Panc1 (cell line): ENCODE data around the gene FAM193A. TPM values are rescaled to one million over a fixed set of nuclear protein-coding genes. Genes with fewer than 3 reads are reported as not detected.

ENCODE experiments used
- ATAC-seq: fragments of 200-7000 bp; cut with Tn5 transposase; 2 replicates; pipeline ENCODE4 v1.9.1; 2020; ENCODE audit warnings: mild to moderate bottlenecking, moderate library complexity
- BruUV-seq: library from RNA; stranded (reverse); fragments of 400-500 nt; replicated peaks from 2 replicates; lab custom pipeline; 2021; lab: Mats Ljungman, UMichigan
- CTCF ChIA-PET: fragments of 300-600 bp; sonication (Branson Sonifier 250); formaldehyde crosslinking; loops from one replicate; lab custom pipeline; 2022; ENCODE audit warnings: antibody characterized with exemption; lab: Charles Lee
- POLR2A ChIA-PET: fragments of 300-600 bp; sonication (Branson Sonifier 250); formaldehyde crosslinking; loops from one replicate; lab custom pipeline; 2022; ENCODE audit warnings: antibody characterized with exemption; lab: Charles Lee
- DNase-seq: peaks from one replicate; pipeline ENCODE4 v3.0.0-alpha.2; 2010; ENCODE audit warnings: low read depth, low spot score
- H3K27ac ChIP-seq: 2 replicates; pipeline ENCODE4 v1.5.1; 2011; ENCODE audit warnings: mild to moderate bottlenecking, low read length, inconsistent platforms
- H3K27me3 ChIP-seq: fragments of 200-500 bp; sonication (Bioruptor generic); 2 replicates; pipeline ENCODE4 v1.6.0; 2014; ENCODE audit warnings: low read length, inconsistent platforms; ENCODE audit not compliant: control insufficient read depth, insufficient read depth
- H3K36me3 ChIP-seq: fragments of 200-500 bp; sonication (Bioruptor generic); 2 replicates; pipeline ENCODE4 v1.5.1; 2014; ENCODE audit warnings: inconsistent platforms, mild to moderate bottlenecking, low read length, moderate library complexity; ENCODE audit not compliant: control insufficient read depth, insufficient read depth
- H3K4me1 ChIP-seq: 2 replicates; pipeline ENCODE4 v1.5.1; 2011; ENCODE audit warnings: inconsistent platforms, mild to moderate bottlenecking, low read length, moderate library complexity; ENCODE audit not compliant: control insufficient read depth, insufficient read depth
- H3K4me3 ChIP-seq, 2 experiments: 2 replicates each; pipeline ENCODE4 v1.5.1; 2011 to 2012; ENCODE audit warnings: low read depth in 2 of 2, low read length in 2 of 2, mild to moderate bottlenecking in 2 of 2, inconsistent platforms in 1 of 2, moderate library complexity in 1 of 2
- H3K9me3 ChIP-seq: fragments of 200-500 bp; sonication (Bioruptor generic); 2 replicates; pipeline ENCODE4 v1.5.1; 2014; ENCODE audit warnings: low read depth, mild to moderate bottlenecking, inconsistent platforms, low read length, moderate library complexity; ENCODE audit not compliant: control insufficient read depth, insufficient read depth
- CTCF ChIP-seq: fragments of 450-650 bp; IDR thresholded peaks from 2 replicates; pipeline ENCODE4 v1.5.1; 2017; ENCODE audit warnings: mild to moderate bottlenecking
- POLR2AphosphoS5 ChIP-seq: IDR thresholded peaks from 2 replicates; pipeline ENCODE4 v1.6.1; 2012; ENCODE audit warnings: mild to moderate bottlenecking, low read depth, low read length, moderate library complexity
- REST ChIP-seq, 2 experiments: IDR thresholded peaks; 2 replicates each; pipeline ENCODE4 v1.6.1; 2011 to 2012; ENCODE audit warnings: low read depth in 2 of 2, control low read depth in 1 of 2, low read length in 1 of 2, mild to moderate bottlenecking in 1 of 2, moderate library complexity in 1 of 2; ENCODE audit not compliant: insufficient read depth in 1 of 2
- SIN3A ChIP-seq: IDR thresholded peaks from 2 replicates; pipeline ENCODE4 v1.6.1; 2012; ENCODE audit warnings: low read depth, mild to moderate bottlenecking, low read length, moderate library complexity, borderline replicate concordance; ENCODE audit not compliant: insufficient read depth
- TCF7L2 ChIP-seq: IDR thresholded peaks from 2 replicates; pipeline ENCODE4 v1.6.1; 2011; ENCODE audit warnings: mild to moderate bottlenecking, low read depth, low read length, inconsistent platforms
- in situ Hi-C: cut with HindIII; loops from 2 replicates; pipeline ENCODE4 v1.10.0; 2016; ENCODE audit warnings: low sequenced_read_pairs, low pct_unique_long_range_greater_than_20kb
- intact Hi-C: fragments of 100-400 bp; cut with micrococcal nuclease; formaldehyde crosslinking; loops from one replicate; pipeline ENCODE4 v1.10.0; 2022; ENCODE audit not compliant: unreplicated experiment
- total RNA-seq: library from RNA; stranded (reverse); gene quantifications from one replicate; pipeline ENCODE4 v1.2.1, GENCODE V29; 2021; ENCODE audit not compliant: unreplicated experiment

The FAM193A gene
- total RNA-seq, 1 experiment from 2014 or later: 25.7 TPM

DNA sequence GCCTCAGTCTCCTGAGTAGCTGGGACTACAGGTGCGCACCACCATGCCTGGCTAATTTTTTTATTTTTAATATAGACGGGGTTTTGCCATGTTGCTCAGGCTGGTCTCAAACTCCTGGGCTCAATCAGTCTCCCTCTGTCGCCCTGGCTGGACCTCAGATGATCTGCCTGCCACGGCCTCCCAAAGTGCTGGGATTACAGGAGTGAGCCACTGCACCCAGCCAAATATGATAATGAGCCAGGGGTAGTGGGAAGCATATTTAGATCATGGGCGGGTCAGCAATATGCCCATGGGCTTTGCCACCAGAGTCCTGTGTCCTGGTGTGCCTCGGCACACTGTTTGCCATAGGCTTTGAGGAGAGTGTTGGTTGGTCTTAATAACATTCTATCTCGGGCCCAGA, 71.8 kb downstream of the FAM193A start:
- CTCF ChIA-PET: no interaction called here
- Histone ChIP-seq H3K27ac (no peak overlapping the region), H3K36me3 (no peaks in the 10 kb centered on the region), H3K27me3 (no peaks in the 10 kb centered on the region), H3K9me3 (no peaks in the 10 kb centered on the region), H3K4me1 (no peaks in the 10 kb centered on the region), H3K4me3 (no peak overlapping the region)
- in situ Hi-C loops (no loop called here), intact Hi-C loops (no loop called here)
- no TSS peak for BruUV-seq
- POLR2A ChIA-PET: no interaction called here
- ATAC-seq (no peak), DNase-seq (no peak)
- TF ChIP-seq TCF7L2: no peak
- no peak for TF ChIP-seq POLR2AphosphoS5
- no peak for TF ChIP-seq REST (IDR thresholded peaks at IDR 0.05; ENCODE audit: insufficient read depth in 1 of 2, low read depth in 2 of 2, low read length in 1 of 2)
- TF ChIP-seq CTCF: no peak
- TF ChIP-seq SIN3A: no peak

DNA sequence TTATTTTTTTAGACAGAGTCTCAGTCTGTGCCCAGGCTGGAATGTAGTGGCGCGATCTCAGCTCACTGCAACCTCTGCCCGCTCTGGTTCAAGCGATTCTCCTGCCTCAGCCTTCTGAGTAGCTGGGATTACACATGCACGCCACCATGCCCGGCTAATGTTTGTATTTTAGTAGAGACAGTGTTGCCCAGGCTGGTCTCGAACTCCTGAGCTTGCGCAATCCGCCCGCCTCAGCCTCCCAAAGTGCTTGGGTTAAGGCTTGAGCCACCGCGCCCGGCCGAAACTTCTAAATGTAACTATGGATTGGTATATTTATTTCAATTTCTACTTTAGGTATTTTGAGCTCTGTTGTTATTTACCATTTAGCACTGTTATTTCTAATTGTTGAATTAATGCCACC, 79.4 kb downstream of the FAM193A start:
- no peaks in the 10 kb centered on the region for H3K9me3 ChIP-seq
- no peaks in the 10 kb centered on the region for H3K36me3 ChIP-seq
- no peaks in the 10 kb centered on the region for H3K27me3 ChIP-seq
- no TSS peak for BruUV-seq
- DNase-seq (no peak), ATAC-seq (no peak)
- H3K4me3 ChIP-seq: no peak overlapping the region
- ChIA-PET CTCF (no interaction called here), POLR2A (no interaction called here)
- H3K27ac ChIP-seq: no peak overlapping the region
- in situ Hi-C loops: no loop called here
- intact Hi-C loops: no loop called here
- no peaks in the 10 kb centered on the region for H3K4me1 ChIP-seq
- TF ChIP-seq POLR2AphosphoS5 (no peak), TCF7L2 (no peak), SIN3A (no peak), CTCF (no peak), REST (IDR thresholded peaks at IDR 0.05; ENCODE audit: insufficient read depth in 1 of 2, low read depth in 2 of 2, low read length in 1 of 2) (no peak)
